HepG2 (cell line): ENCODE data around the gene GPATCH8. TPM values are rescaled to one million over a fixed set of nuclear protein-coding genes. Genes with fewer than 3 reads are reported as not detected.

Source experiments
- ESRRA ChIP-seq: sonication (generic); formaldehyde crosslinking; IDR thresholded peaks from 2 replicates; pipeline ENCODE4 v1.5.1; 2020; ENCODE audit warnings: mild to moderate bottlenecking, low read depth, missing genetic modification reagents
- FOXC1 ChIP-seq: sonication (generic); formaldehyde crosslinking; IDR thresholded peaks from 2 replicates; pipeline ENCODE4 v1.8.0; 2022; ENCODE audit warnings: mild to moderate bottlenecking, missing genetic modification reagents, borderline replicate concordance
- KLF6 ChIP-seq: IDR thresholded peaks from 2 replicates; pipeline ENCODE4 v1.8.0; 2016; ENCODE audit warnings: missing biosample characterization, missing genetic modification reagents
- MED1 ChIP-seq: sonication (generic); formaldehyde crosslinking; IDR thresholded peaks from 2 replicates; pipeline ENCODE4 v1.4.0; 2020; ENCODE audit warnings: missing genetic modification reagents
- SOX5 ChIP-seq: IDR thresholded peaks from 2 replicates; pipeline ENCODE4 v1.6.1; 2016; ENCODE audit warnings: borderline replicate concordance
- TAF1 ChIP-seq: sonication (generic); formaldehyde crosslinking; IDR thresholded peaks from 2 replicates; pipeline ENCODE4 v1.4.0; 2020; ENCODE audit warnings: missing genetic modification reagents
- ZKSCAN8 ChIP-seq: IDR thresholded peaks from 2 replicates; pipeline ENCODE4 v1.6.1; 2016; ENCODE audit warnings: borderline replicate concordance, missing genetic modification reagents, missing compliant biosample characterization
- ZMYM4 ChIP-seq: sonication (generic); formaldehyde crosslinking; IDR thresholded peaks from 2 replicates; pipeline ENCODE4 v1.8.1; 2023; ENCODE audit warnings: mild to moderate bottlenecking, missing genetic modification reagents
- ZNF605 ChIP-seq: sonication (generic); formaldehyde crosslinking; IDR thresholded peaks from 2 replicates; pipeline ENCODE4 v1.8.0; 2022; ENCODE audit warnings: mild to moderate bottlenecking, missing genetic modification reagents
- polyA plus RNA-seq, 8 experiments: library from polyadenylated mRNA; depleted of rRNA in 3 of 8; stranded (reverse) in 7 of 8; unstranded in 1 of 8; fragments of >200 nt; fragmentation: Illumina TruSeq in 4 of 8; extraction: Trizol in 4 of 8; gene quantifications; 2 replicates each; pipeline versions ENCODE4 v1.2.1 to v1.2.3, GENCODE V29; 2011 to 2016; ENCODE audit warnings: low read depth in 4 of 8, missing spikeins in 1 of 8, mixed read lengths in 1 of 8; ENCODE audit not compliant: insufficient read depth in 1 of 8
- total RNA-seq, 5 experiments: library from RNA; depleted of rRNA; stranded (reverse); fragments of >200 nt; fragmentation: Illumina TruSeq; extraction: Trizol; gene quantifications; 2 replicates each; pipeline ENCODE4 v1.2.3, GENCODE V29; 2016; ENCODE audit warnings: low read depth in 1 of 5
- TF ChIP-seq, protein P1 (sequence below): sonication (generic); formaldehyde crosslinking; IDR thresholded peaks from 2 replicates; pipeline ENCODE4 v1.5.1; 2020; ENCODE audit warnings: missing genetic modification reagents, mild to moderate bottlenecking, borderline replicate concordance
- TF ChIP-seq, protein P2 (sequence below): sonication (generic); formaldehyde crosslinking; IDR thresholded peaks from 2 replicates; pipeline ENCODE4 v1.5.1; 2020; ENCODE audit warnings: missing genetic modification reagents, mild to moderate bottlenecking, borderline replicate concordance
- TF ChIP-seq, protein P3 (sequence below), 2 experiments: sonication (generic) in 1 of 2; formaldehyde crosslinking in 1 of 2; IDR thresholded peaks; 2 replicates each; pipeline versions ENCODE4 v1.4.0 to v1.6.1; 2018 to 2020; ENCODE audit warnings: missing genetic modification reagents in 2 of 2, borderline replicate concordance in 1 of 2, low read depth in 1 of 2, mild to moderate bottlenecking in 1 of 2, missing biosample characterization in 1 of 2
- TF ChIP-seq, protein P4 (sequence below): fragments of 450-650 bp; IDR thresholded peaks from 2 replicates; pipeline ENCODE4 v1.6.1; 2016
- TF ChIP-seq, protein P5 (sequence below): sonication (generic); formaldehyde crosslinking; IDR thresholded peaks from 2 replicates; pipeline ENCODE4 v1.8.0; 2022; ENCODE audit warnings: missing genetic modification reagents, mild to moderate bottlenecking, borderline replicate concordance
- TF ChIP-seq, protein P6 (sequence below): sonication (generic); formaldehyde crosslinking; IDR thresholded peaks from 2 replicates; pipeline ENCODE4 v1.4.0; 2020; ENCODE audit warnings: low read depth, missing genetic modification reagents

Gene GPATCH8
- total and polyA plus RNA-seq, 2 of the 13 experiments (the other 11 are each of a cell fraction or from before 2014, with no cell fraction given), result 20.7 to 21.5 TPM

DNA sequence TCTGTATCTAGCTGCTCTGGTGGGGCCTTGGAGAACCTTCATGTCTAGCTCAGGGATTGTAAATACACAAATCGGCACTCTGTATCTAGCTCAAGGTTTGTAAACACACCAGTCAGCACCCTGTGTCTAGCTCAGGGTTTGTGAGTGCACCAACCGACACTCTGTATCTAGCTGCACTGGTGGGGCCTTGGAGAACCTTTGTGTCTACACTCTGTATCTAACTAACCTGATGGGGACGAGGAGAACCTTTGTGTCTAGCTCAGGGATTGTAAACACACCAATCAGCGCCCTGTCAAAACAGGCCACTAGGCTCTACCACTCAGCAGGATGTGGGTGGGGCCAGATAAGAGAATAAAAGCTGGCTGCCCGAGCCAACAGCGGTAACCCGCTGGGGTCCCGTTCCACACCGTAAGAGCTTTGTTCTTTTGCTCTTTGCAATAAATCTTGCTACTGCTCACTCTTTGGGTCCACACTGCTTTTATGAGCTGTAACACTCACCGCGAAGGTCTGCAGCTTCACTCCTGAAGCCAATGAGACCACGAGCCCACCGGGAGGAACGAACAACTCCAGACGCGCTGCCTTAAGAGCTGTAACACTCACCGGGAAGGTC, 133.7 kb downstream of the GPATCH8 start (continued):
- TF ChIP-seq, protein P1, sequence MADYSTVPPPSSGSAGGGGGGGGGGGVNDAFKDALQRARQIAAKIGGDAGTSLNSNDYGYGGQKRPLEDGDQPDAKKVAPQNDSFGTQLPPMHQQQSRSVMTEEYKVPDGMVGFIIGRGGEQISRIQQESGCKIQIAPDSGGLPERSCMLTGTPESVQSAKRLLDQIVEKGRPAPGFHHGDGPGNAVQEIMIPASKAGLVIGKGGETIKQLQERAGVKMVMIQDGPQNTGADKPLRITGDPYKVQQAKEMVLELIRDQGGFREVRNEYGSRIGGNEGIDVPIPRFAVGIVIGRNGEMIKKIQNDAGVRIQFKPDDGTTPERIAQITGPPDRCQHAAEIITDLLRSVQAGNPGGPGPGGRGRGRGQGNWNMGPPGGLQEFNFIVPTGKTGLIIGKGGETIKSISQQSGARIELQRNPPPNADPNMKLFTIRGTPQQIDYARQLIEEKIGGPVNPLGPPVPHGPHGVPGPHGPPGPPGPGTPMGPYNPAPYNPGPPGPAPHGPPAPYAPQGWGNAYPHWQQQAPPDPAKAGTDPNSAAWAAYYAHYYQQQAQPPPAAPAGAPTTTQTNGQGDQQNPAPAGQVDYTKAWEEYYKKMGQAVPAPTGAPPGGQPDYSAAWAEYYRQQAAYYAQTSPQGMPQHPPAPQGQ (CRISPR knock-in tag), result 0 out of 2 replicates have a peak, but pooled peaks have one; percentile 33
- TF ChIP-seq, protein P2, sequence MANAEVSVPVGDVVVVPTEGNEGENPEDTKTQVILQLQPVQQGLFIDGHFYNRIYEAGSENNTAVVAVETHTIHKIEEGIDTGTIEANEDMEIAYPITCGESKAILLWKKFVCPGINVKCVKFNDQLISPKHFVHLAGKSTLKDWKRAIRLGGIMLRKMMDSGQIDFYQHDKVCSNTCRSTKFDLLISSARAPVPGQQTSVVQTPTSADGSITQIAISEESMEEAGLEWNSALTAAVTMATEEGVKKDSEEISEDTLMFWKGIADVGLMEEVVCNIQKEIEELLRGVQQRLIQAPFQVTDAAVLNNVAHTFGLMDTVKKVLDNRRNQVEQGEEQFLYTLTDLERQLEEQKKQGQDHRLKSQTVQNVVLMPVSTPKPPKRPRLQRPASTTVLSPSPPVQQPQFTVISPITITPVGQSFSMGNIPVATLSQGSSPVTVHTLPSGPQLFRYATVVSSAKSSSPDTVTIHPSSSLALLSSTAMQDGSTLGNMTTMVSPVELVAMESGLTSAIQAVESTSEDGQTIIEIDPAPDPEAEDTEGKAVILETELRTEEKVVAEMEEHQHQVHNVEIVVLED, result peak; percentile 54; the same call in 1 of the 2 replicates
- TF ChIP-seq ESRRA (CRISPR knock-in tag) (0 out of 2 replicates have a peak, but pooled peaks have one; percentile 17), FOXC1 (CRISPR knock-in tag) (0 out of 2 replicates have a peak, but pooled peaks have one; percentile 61), SOX5 (CRISPR knock-in tag) (peak; percentile 77; the same call in 1 of the 2 replicates), ZKSCAN8 (0 out of 2 replicates have a peak, but pooled peaks have one; percentile 22), ZMYM4 (CRISPR knock-in tag) (peak; percentile 100), KLF6 (peak; percentile 75), ZNF605 (CRISPR knock-in tag) (peak; percentile 88), MED1 (CRISPR knock-in tag) (peak; percentile 73), TAF1 (CRISPR knock-in tag) (0 out of 2 replicates have a peak, but pooled peaks have one; percentile 44)
- TF ChIP-seq, protein P3, sequence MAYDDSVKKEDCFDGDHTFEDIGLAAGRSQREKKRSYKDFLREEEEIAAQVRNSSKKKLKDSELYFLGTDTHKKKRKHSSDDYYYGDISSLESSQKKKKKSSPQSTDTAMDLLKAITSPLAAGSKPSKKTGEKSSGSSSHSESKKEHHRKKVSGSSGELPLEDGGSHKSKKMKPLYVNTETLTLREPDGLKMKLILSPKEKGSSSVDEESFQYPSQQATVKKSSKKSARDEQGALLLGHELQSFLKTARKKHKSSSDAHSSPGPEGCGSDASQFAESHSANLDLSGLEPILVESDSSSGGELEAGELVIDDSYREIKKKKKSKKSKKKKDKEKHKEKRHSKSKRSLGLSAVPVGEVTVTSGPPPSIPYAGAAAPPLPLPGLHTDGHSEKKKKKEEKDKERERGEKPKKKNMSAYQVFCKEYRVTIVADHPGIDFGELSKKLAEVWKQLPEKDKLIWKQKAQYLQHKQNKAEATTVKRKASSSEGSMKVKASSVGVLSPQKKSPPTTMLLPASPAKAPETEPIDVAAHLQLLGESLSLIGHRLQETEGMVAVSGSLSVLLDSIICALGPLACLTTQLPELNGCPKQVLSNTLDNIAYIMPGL (CRISPR knock-in tag; IDR thresholded peaks at IDR 0.05; ENCODE audit: borderline replicate concordance in 1 of 2, low read depth in 1 of 2), result peak in 1 of 2 experiments; percentile 33; a peak in 2 of 4 replicates
- TF ChIP-seq, protein P4, sequence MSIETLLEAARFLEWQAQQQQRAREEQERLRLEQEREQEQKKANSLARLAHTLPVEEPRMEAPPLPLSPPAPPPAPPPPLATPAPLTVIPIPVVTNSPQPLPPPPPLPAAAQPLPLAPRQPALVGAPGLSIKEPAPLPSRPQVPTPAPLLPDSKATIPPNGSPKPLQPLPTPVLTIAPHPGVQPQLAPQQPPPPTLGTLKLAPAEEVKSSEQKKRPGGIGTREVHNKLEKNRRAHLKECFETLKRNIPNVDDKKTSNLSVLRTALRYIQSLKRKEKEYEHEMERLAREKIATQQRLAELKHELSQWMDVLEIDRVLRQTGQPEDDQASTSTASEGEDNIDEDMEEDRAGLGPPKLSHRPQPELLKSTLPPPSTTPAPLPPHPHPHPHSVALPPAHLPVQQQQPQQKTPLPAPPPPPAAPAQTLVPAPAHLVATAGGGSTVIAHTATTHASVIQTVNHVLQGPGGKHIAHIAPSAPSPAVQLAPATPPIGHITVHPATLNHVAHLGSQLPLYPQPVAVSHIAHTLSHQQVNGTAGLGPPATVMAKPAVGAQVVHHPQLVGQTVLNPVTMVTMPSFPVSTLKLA, result peak; percentile 5; the same call in 1 of the 2 replicates
- TF ChIP-seq, protein P5, sequence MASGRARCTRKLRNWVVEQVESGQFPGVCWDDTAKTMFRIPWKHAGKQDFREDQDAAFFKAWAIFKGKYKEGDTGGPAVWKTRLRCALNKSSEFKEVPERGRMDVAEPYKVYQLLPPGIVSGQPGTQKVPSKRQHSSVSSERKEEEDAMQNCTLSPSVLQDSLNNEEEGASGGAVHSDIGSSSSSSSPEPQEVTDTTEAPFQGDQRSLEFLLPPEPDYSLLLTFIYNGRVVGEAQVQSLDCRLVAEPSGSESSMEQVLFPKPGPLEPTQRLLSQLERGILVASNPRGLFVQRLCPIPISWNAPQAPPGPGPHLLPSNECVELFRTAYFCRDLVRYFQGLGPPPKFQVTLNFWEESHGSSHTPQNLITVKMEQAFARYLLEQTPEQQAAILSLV (CRISPR knock-in tag), result peak; percentile 74
- TF ChIP-seq, protein P6, sequence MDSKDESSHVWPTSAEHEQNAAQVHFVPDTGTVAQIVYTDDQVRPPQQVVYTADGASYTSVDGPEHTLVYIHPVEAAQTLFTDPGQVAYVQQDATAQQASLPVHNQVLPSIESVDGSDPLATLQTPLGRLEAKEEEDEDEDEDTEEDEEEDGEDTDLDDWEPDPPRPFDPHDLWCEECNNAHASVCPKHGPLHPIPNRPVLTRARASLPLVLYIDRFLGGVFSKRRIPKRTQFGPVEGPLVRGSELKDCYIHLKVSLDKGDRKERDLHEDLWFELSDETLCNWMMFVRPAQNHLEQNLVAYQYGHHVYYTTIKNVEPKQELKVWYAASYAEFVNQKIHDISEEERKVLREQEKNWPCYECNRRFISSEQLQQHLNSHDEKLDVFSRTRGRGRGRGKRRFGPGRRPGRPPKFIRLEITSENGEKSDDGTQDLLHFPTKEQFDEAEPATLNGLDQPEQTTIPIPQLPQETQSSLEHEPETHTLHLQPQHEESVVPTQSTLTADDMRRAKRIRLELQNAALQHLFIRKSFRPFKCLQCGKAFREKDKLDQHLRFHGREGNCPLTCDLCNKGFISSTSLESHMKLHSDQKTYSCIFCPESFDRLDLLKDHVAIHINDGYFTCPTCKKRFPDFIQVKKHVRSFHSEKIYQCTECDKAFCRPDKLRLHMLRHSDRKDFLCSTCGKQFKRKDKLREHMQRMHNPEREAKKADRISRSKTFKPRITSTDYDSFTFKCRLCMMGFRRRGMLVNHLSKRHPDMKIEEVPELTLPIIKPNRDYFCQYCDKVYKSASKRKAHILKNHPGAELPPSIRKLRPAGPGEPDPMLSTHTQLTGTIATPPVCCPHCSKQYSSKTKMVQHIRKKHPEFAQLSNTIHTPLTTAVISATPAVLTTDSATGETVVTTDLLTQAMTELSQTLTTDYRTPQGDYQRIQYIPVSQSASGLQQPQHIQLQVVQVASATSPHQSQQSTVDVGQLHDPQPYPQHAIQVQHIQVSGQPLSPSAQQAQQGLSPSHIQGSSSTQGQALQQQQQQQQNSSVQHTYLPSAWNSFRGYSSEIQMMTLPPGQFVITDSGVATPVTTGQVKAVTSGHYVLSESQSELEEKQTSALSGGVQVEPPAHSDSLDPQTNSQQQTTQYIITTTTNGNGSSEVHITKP (CRISPR knock-in tag), result peak; percentile 70; the same call in 1 of the 2 replicates
